GM19395 (cell line): ENCODE results near the gene MEPCE.

Experiments
- ATAC-seq: cut with Tn5 transposase; IDR thresholded peaks from one replicate; pipeline ENCODE4 v1.9.1; 2021; ENCODE audit warnings: mild to moderate bottlenecking, moderate library complexity; ENCODE audit not compliant: unreplicated experiment

Gene MEPCE

DNA sequence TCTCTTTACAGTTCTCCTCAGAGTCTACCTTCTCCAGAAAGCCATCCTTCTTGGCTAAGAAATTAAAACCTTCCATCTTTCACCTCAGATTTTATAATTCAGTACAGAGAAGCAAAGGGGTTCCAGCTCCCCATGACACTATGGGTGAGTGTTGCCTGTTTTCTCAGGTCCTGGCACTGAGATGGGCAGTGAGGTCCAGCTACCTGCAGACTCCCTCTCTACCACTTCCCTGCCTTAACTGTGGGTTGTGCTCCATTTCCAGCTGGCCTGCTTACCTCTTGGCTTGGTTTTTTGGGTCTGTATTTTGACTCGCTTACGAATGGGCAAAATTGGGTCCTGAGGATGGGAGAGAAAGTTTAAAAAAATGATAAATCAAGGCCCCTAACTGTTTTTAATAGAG, 27.4 kb upstream of the MEPCE start:
- ATAC-seq, result no peak

DNA sequence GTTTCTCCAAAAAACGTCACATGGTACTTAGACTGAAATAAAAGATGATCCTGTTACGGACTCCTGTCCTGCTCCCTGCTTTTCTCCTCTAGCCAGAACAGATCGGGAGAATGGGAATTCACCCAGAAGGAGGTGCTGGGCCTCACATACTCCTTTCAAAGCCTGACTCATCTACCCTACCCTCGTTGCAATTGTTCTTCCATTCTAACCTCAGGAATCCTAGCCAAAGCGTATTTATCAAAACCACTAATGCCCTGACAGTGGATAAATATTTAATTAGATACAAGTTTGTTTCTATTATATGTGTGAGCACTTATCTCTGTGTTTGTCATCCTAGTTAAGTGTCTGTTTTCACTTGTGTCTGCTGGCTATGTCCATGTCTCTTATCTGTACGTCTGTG, 22.9 kb upstream of the MEPCE start:
- no peak for ATAC-seq

DNA sequence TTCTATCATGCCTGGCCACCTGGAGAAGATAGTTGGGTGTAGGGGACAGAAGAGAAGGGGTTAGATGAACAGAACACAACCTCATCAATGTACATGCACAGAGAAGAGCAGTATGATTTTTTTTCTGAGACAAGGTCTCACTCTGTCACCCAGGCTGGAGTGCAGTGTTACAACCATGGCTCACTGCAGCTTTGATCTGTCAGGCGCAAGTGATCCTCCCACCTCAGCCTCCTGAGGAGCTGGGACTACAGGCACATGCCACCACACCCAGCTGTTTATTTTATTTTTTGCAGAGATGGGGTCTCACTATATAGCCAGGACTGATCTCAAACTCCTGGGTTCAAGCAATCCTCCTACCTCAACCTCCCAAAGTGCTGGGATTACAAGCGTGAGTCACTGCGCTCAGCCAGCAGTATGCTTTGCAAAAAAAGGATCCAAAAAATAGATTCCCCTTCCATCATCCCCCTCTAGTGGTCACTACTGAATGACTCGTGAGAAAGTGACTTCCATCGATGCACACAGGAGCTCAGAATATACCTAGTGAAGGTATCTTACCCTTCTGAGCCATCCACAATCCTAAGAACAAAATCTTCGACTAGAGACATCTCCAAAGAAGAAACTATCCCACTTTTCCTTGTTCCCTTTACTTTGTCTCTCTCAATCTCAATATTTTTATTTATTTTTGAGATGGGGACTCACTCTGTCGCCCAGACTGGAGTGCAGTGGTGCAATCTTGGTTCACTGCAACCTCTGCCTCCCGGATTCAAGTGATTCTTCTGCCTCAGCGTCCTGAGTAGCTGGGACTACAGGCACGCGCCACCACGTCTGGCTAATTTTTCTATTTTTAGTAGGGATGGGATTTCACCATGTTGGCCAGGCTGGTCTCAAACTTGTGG, 22.1 kb upstream of the MEPCE start:
- ATAC-seq, result no peak

DNA sequence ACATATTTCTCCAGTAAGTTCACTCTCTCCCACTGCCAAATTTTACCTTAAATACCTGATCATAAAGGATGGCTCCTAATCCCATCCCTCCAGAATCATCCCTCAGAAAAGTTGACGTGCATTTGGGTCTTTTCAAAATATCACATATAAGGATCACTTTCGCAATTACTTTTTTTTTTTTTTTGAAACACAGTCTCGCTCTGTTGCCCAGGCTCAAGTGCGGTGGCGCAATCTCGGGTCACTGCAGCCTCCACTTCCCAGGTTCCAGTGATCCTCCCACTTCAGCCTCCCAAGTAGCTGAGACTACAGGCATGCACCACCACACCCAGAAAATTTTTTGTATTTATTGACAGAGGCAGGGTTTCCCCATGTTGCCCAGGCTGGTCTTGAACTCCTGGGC, 18.5 kb upstream of the MEPCE start:
- no peak for ATAC-seq

DNA sequence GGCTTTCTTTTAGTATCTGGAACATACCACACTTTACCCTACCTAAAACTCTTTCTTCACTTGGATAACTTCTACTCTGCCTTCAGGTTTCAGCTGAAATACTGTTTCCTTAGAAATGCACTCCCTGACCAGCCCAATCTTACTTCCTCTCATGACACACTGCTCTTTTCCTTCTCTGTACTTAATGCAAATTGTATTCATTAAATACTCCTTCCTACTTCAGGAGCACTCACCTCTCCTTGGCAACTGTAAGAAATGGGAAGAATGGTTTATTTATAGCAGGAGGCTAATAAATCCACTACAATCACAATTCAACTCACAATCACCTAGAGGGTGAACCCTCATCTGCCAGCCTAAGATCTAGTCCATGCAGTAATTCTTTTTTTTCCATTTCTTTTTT, 16.3 kb upstream of the MEPCE start:
- ATAC-seq, result no peak

DNA sequence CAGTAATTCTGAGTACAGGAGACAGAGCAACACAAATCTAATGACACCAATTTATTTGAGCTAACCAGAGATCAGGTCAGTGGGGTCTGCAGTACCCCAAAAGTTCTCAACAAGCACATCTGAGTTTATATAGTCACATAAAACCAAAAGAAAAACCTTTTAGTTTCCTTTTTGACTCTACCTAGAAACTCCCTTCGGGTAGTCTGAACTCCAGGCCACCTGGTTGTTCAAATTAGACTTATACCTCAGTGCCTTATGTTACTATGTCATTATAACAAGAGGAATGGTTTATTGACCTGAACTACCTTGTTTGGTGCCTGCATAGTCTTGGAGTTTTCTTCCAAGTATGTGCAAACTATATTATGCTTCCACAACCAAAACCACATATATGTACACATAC, 15.7 kb upstream of the MEPCE start:
- ATAC-seq, result no peak

DNA sequence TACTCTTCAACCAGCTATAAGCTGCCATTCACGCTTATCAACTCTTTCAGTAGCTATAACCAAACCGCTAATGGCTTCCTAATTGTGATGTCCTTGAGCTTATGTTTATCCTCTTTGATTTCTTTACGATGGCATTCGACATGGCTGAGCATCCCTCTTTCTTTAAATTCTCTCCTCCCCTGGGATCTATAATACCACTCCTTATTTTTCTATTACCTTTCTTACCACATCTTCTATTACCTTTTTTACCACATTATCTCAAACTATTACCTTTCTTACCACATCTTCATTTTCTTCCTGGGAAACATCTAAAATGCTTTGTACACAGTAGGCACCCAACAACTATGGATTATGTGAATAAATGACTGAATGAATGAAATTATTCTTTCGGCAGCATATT, 14.2 kb upstream of the MEPCE start:
- ATAC-seq, result no peak

DNA sequence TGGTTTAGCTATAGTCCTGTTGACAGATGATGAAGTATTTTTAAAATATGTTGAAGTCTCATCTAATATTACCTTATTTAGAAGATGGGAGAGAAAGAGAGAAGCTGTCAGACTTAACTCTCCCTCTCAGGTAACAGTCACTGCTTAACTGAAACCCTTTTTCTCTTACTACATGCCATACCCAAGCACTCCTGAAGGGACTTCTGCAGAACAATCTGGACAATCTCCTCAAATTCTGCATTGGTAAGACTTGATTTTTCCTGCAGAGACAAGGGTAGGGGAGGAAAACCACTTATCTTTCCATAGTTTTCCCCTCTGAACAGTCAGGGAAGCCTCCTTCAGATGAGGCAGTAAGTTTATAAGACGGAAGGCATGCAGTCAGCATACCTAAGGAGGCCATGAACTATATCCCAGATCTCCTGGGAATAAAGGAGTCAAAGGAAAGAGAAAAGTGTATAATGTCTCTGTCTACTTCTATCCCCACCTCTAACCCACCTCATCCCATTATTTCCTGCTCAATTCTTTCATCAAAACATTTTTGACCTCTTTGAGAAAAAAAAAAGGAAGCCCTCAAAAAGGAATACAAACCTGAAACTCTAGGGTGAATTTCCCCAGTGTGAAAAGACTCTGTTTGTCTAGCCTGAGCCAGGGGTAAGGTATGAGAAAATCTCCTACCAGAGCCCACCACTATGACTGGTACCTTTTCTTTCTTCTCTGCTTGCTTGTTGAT, 10.5 kb upstream of the MEPCE start:
- ATAC-seq, result no peak

DNA sequence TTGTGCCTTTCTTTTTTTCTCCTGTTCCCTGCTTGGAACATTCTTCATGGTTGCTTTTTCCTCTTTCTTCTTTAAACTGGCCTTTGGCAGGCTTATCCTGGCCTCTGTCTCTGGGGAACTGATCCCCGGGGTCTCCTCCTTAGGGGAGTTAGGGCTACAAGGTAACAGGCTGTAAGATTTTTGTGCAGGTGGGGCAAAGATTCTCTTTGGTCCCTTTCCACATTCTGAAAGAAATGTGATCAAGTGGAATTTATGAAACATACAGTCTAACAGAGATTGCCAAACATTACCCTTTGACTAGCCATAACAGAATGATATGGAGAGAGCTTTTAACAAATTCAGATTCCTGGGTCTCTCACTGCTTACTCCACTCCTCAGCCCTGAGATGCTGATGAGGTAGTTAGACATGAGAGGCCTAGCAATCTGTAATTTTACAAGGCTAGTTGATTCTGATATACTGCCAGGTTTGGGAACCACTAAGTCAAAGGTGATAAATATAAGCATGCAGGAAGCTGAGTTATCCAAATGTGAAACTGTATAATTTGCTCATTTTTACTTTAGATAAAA, 9.9 kb upstream of the MEPCE start:
- no peak for ATAC-seq

DNA sequence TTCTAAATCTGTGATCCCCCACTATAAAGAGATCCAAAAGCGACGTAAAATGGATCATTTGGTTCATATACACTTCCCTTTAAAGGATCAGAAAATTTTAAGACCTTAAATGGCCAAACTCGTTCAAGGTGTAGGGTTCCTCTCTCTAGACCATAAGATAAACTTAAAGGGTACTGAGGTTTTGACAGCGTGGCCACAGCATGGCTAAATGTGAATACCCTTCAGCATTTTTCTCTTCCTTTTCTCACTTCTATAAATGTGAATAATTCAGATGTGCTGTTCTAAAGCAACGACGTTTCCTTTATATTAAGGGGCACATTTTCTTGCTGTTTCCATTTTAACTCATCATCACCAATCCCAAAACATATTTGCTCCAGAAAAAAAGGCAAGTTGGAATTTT, 6.3 kb upstream of the MEPCE start:
- ATAC-seq, result no peak

DNA sequence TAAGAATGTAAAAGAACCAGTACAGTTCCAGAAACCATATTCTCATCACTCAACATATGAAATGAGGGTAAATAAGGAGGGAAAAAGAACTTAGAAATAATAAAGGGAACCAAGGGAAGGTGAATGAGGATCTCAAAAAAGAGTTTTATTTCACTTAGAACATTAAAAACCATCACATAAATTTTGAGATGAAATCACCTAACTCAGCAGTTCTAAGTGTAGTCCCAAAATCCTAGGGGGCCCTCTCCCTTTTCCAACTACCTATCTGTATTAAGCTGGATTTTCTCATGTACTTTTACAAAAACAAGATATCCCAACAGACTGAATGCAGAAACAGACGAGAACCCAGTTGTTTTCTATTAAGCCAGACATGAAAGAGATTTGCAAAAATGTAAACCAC, 4.3 kb upstream of the MEPCE start:
- ATAC-seq, result no peak

DNA sequence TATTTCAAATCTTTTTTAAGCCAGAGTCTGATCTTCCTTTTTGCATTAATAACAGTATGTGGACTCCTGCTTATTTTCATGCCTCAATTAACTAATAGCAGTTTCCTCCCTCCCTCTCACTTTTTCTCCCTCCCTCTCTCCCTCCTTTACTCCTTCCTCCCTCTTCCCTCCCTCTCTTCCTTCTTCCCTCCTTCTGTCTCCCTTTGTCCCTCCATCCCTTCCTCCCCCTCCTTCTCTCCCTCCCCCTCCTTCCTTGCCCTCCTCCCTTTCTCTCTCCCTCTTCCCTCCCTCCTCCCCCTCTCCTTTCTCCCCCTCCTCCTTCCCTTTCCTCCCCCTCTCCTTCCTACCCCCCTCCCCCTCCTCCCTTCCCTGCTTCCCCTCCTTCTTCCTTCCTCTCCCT, 3.1 kb upstream of the MEPCE start:
- no peak for ATAC-seq

DNA sequence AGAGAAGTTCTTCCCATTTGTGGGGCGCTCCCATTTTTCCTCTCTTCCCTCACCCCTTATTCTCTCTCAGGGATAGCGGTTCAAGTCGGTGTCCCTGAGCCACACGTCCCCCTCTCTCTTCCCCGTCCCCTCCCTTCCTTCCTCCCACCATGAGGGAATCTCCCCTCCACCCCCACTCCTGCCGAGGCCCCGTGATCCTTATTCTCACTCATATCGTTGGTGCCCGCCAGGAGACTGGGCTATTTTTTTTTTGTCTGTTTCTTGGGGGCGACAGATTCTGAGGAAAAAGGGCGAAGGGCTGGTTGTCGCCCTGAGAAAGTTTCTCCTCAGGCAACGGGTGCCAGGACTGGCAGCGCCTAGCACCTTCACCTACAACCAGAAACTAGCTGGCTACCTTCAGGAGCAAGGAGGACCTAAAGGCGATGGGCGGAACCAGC, 1.9 kb upstream of the MEPCE start:
- no peak for ATAC-seq

DNA sequence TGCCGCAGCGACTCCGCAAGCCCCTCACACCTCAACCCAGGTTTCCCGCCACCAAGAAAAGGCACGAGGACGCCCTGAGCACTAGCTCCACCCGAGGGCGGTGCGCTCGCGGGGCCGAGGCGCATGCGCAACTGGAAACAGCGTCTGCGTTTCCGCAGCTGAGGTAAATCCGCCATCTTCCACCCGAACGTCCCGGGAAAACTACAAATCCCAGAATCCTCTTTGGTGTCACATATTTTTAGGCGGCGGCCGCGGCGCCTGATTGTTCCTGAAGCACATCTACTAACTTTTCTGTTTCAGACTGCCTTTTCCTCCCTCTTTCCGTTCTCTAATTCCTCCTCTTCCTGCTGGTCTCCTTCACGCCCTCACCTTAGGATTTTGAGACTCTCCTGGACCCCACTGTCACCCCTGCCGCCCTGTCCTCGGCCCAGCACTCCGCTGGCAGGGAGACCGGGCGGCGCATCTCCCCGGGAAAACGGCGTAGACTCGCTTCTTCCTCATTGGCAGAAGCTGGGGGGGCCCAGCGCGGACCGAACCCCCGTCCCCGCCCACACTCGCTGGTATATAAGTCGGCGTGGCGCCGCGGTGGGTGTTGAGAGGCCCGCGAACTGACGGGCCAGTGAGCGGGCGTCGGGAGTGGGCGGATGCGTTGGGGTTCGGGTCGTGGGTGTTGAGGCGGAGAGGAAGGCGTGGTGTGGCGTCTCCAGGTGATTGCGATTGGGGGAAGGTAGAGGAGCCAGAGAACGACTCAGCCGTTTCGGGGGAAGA, 1.2 kb upstream of the MEPCE start, which contains the start of gene ZCWPW1:
Gene ZCWPW1 (minus strand): TSS at position 505 of the 768 bp plus-strand sequence. CDS start 8,054 bp downstream, outside the sequence.
- ATAC-seq, result peak; percentile 47

DNA sequence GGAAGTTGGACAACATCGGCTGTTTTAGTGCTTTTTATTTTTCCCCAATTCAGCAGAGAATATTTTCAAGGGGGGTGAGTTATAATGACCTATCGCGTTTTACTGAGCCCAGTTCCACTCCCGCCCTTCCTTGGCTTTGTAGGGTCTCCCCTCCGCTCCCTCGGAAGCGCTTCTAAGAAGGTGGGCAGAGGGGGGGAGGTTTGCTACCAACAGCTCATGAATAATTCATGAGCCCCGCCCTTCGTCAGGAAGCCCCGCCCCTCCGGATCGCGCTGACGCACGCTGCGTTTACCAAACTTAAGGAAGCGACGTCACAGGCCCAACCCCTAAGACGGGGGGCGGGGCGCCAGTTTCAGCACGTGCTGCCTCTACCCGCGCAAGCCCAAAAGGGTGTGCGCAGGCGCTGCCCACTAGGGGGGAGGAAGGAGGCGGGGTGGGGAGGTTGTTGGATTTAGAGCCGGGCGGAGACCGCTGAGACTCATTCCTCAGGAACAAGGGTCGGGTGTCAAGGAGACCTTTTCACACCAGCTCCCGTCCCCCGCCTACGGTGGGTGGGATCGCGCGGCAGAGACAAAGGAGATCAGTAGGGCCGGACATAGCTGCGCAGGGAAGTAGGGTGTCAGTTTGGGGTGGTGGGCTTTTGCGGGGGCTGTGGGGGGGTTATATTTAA, 529 bp upstream of the MEPCE start:
- peak; percentile 51 for ATAC-seq

DNA sequence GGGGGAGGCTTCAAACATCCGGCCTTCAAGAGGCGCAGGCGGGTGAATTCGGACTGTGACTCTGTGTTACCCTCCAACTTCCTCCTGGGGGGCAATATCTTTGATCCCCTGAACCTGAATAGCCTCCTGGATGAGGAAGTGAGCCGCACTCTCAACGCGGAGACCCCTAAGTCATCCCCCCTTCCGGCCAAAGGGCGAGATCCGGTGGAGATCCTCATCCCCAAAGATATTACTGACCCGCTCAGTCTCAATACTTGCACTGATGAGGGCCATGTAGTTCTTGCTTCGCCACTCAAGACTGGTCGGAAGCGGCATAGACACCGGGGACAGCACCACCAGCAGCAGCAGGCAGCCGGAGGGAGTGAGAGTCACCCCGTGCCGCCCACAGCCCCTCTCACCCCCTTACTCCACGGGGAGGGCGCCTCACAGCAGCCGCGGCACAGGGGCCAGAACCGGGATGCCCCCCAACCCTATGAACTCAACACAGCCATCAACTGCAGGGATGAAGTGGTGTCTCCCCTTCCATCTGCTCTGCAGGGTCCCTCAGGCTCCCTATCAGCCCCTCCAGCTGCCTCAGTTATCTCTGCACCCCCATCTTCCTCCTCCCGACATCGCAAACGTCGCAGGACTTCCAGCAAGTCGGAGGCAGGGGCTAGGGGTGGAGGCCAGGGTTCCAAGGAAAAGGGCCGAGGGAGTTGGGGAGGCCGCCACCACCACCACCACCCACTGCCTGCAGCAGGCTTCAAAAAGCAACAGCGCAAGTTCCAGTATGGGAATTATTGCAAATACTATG, 1.1 kb downstream of the MEPCE start:
- ATAC-seq, result no peak

DNA sequence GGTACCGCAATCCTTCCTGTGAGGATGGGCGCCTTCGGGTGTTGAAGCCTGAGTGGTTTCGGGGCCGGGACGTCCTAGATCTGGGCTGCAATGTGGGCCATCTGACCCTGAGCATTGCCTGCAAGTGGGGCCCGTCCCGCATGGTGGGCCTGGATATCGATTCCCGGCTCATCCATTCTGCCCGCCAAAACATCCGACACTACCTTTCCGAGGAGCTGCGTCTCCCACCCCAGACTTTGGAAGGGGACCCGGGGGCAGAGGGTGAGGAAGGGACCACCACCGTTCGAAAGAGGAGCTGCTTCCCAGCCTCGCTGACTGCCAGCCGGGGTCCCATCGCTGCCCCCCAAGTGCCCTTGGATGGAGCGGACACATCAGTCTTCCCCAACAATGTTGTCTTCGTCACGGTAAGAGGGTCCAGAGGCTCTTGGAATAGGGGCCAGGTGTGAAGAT, 1.7 kb downstream of the MEPCE start:
- no peak for ATAC-seq

DNA sequence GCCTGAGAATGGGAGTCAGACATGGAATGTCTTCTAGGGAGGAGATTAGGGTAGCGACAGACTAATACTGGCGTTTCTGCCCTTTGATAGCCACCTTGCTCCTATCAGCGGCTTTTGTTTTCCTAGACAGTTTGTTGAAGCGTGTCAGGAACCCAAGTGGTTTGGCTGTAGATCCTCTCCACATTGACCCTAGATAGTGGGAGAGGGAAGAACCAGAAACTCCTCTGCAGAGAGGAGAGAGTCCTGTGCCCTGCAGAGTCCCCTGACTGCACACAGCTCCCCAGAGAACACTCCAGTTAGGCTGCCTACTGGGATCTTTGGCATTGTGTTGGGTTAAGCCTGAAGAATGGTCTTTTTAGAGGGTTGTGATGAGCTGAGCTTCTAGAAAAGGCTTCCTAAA, 2.4 kb downstream of the MEPCE start:
- no peak for ATAC-seq

DNA sequence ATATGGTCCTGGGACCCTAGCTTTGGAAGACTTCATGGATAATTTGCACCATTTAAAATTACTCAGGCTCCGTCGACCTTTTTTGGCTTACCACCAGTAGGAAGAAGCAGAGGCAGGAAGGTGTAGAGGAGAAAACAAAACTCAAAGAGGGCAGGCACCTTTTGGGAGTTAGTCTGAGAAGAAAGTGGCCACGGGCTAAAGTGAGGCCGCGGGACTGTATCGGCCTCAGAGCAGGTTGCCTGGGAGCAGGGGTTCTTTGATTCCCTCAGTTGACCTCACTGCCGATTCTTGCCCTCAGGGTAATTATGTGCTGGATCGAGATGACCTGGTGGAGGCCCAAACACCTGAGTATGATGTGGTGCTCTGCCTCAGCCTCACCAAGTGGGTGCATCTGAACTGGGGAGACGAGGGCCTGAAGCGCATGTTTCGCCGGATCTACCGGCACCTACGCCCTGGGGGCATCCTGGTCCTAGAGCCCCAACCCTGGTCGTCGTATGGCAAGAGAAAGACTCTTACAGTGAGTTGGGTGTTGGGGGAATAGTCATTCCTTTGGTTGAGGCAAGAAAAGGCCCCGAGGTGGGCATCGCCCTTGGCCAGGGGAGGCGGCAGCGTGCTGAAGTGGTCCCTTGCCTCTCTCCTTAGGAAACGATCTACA, 3.1 kb downstream of the MEPCE start:
- ATAC-seq, result no peak
